Calu3 (cell line): ENCODE results near the gene TMEM43. TPM values are rescaled to one million over a fixed set of nuclear protein-coding genes. Genes with fewer than 3 reads are reported as not detected.

ENCODE experiments used
- BruUV-seq: library from RNA; stranded (reverse); fragments of 400-500 nt; replicated peaks from 2 replicates; lab custom pipeline; 2021; lab: Mats Ljungman, UMichigan
- CTCF ChIA-PET: fragments of 300-600 bp; sonication (Branson Sonifier 250); formaldehyde crosslinking; loops from one replicate; lab custom pipeline; 2022; ENCODE audit warnings: antibody characterized with exemption; lab: Charles Lee
- DNase-seq: peaks from one replicate; pipeline ENCODE4 v3.0.0; 2022
- H3K27ac Mint-ChIP-seq: one replicate; pipeline ENCODE4 v1.8.0; 2022; ENCODE audit warnings: mixed read lengths; ENCODE audit not compliant: unreplicated experiment
- H3K27me3 Mint-ChIP-seq: one replicate; pipeline ENCODE4 v1.8.0; 2022; ENCODE audit warnings: mixed read lengths; ENCODE audit not compliant: unreplicated experiment
- H3K36me3 Mint-ChIP-seq: one replicate; pipeline ENCODE4 v1.8.0; 2022; ENCODE audit warnings: mild to moderate bottlenecking, moderate library complexity, mixed read lengths; ENCODE audit not compliant: insufficient read depth, unreplicated experiment
- H3K4me1 Mint-ChIP-seq: one replicate; pipeline ENCODE4 v1.8.0; 2022; ENCODE audit warnings: mild to moderate bottlenecking, low read depth, mixed read lengths; ENCODE audit not compliant: unreplicated experiment
- H3K4me3 Mint-ChIP-seq: one replicate; pipeline ENCODE4 v1.8.0; 2022; ENCODE audit warnings: mild to moderate bottlenecking, low read depth, moderate library complexity, mixed read lengths; ENCODE audit not compliant: unreplicated experiment
- H3K9me3 Mint-ChIP-seq: one replicate; pipeline ENCODE4 v1.8.0; 2022; ENCODE audit warnings: low read depth, mixed read lengths; ENCODE audit not compliant: unreplicated experiment
- intact Hi-C: fragments of 100-400 bp; cut with micrococcal nuclease; formaldehyde crosslinking; loops from one replicate; pipeline ENCODE4 v1.10.0; 2022; ENCODE audit not compliant: unreplicated experiment
- total RNA-seq: library from RNA; stranded (reverse); gene quantifications from 2 replicates; pipeline ENCODE4 v1.2.3, GENCODE V29; 2022
- TF ChIP-seq, protein P1 (sequence below): fragments of 200-600 bp; IDR thresholded peaks from one replicate; pipeline ENCODE4 v1.8.0; 2022; ENCODE audit warnings: antibody characterized with exemption; ENCODE audit not compliant: unreplicated experiment

Gene TMEM43
- total RNA-seq, 1 experiment from 2014 or later, result 56.2 TPM

DNA sequence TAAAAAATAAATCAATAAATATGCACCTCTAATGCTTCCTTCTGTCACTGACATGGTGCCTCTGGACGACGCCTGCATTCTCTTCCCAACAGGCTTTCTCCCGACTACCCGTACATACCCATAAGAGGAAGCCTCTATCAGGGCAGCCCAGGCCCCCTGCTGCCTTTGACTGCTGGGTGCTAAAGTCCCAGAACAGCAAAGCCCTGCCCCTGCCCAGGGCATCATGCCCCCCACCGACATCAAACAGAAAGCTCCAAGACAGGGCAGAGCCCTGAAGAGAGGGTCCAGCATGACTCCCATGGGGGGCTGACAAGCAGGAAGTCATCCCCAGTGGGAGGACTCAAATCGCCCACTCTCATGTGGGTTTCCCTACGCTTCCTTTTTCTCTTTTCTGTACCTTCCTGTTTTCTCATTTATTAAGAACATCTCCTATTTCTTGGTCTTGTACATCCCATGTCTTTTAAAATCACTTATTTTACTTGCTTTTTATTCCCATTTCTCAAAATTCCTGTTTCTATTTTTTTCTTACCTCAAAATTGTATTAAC lies 30.1 kb downstream of the TMEM43 start:
- Mint-ChIP-seq H3K36me3 (peaks cover 38% of the 10 kb centered on the region), H3K4me1 (no peaks in the 10 kb centered on the region)
- CTCF ChIA-PET, result no interaction called here

DNA sequence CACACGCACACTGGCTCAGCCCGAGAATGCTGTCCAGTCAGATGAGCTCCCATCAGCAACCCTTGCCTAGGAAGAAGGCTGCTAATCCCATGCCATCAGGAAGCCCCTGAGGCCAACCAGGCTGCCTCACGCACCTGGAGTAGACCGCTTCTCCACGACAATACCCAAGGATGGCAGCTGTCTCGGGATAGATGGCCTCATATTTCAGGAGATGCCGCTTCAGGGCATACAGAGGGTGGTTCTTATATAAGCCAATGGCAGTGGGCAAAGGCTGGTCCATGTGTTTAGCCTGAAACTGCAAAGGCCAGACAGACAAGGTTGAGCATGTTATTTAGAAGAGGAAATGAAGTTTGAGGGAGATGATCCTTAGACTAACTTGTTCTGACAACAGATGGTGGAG lies 31.3 kb downstream of the TMEM43 start:
- CTCF ChIA-PET, result no interaction called here
- Mint-ChIP-seq H3K4me3 (no peak overlapping the region), H3K4me1 (no peaks in the 10 kb centered on the region), H3K27me3 (no peaks in the 10 kb centered on the region), H3K9me3 (no peaks in the 10 kb centered on the region), H3K36me3 (peaks cover 28% of the 10 kb centered on the region), H3K27ac (no peak overlapping the region)
- TF ChIP-seq, protein P1, sequence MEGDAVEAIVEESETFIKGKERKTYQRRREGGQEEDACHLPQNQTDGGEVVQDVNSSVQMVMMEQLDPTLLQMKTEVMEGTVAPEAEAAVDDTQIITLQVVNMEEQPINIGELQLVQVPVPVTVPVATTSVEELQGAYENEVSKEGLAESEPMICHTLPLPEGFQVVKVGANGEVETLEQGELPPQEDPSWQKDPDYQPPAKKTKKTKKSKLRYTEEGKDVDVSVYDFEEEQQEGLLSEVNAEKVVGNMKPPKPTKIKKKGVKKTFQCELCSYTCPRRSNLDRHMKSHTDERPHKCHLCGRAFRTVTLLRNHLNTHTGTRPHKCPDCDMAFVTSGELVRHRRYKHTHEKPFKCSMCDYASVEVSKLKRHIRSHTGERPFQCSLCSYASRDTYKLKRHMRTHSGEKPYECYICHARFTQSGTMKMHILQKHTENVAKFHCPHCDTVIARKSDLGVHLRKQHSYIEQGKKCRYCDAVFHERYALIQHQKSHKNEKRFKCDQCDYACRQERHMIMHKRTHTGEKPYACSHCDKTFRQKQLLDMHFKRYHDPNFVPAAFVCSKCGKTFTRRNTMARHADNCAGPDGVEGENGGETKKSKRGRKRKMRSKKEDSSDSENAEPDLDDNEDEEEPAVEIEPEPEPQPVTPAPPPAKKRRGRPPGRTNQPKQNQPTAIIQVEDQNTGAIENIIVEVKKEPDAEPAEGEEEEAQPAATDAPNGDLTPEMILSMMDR, result no peak
- DNase-seq, result no peak
- no TSS peak for BruUV-seq
- intact Hi-C loops, result no loop called here

More for the DNA sequence above, 30.1 kb downstream of the TMEM43 start:
- Mint-ChIP-seq H3K27me3 (no peaks in the 10 kb centered on the region), H3K27ac (no peak overlapping the region), H3K4me3 (no peak overlapping the region), H3K9me3 (no peaks in the 10 kb centered on the region)
- TF ChIP-seq, protein P1, result no peak
- intact Hi-C loops, result no loop called here
- no peak for DNase-seq
- BruUV-seq, result no TSS peak

DNA sequence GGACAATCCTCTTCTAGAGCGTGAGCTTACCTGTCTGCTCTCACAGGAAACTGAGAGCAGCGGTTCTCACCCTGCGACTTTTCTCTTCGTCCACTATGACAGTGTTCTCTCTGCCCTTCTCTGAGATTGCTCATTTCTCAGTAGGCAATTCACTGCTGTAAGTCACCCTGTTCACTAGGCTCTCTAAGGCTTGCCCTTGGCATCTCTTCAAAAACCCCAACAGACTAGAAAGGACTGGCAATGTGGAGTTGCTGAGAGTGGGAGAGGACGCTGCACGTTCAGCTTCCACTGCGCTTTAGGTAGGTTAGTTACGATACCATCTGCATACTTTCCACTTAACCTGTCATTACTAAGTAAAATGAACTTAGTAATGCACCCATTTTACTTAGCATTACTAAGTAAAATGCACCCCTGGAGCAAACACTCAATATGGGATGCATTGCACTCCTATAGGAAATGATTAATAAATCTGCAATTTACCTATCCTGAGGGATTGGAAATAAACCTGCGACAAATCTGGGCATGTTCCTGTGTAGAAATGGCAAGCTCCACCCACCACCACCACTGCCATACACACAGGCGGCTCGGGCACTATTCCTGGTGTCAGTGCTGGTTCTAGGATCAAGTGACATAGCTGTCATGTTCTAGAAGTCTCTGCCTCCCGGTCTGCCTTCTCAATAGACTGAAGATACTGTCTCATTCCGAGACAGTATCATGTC lies 32.1 kb downstream of the TMEM43 start:
- Mint-ChIP-seq H3K4me1 (no peaks in the 10 kb centered on the region), H3K27me3 (no peaks in the 10 kb centered on the region), H3K27ac (no peak overlapping the region), H3K9me3 (peaks cover 3% of the 10 kb centered on the region), H3K4me3 (no peak overlapping the region), H3K36me3 (peaks cover 28% of the 10 kb centered on the region)
- no peak for DNase-seq
- CTCF ChIA-PET, result no interaction called here
- TF ChIP-seq, protein P1, result no peak
- intact Hi-C loops, result no loop called here
- no TSS peak for BruUV-seq

DNA sequence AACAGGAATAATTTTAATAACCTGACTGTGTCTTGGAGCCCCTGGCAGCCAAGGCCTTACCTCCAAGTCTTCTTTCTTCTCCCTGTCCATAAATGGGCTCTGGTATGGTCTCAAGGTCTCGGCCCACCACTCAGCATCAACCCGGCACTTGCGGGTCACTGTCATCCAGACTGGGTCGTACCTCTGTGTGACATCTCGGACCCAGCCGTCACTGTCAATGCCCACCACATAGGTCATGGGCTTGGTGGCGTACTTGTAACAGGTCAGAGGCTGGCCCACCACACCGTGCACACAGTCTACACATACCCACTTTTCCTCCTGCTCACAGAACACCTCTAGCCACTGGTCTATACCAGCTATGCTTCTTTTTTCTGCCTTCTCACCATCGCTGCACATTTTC lies 33.1 kb downstream of the TMEM43 start:
- CTCF ChIA-PET, result no interaction called here
- H3K27me3 Mint-ChIP-seq, result no peaks in the 10 kb centered on the region
- peaks cover 20% of the 10 kb centered on the region for H3K36me3 Mint-ChIP-seq
- TF ChIP-seq, protein P1, result no peak
- peaks cover 3% of the 10 kb centered on the region for H3K9me3 Mint-ChIP-seq
- DNase-seq, result no peak
- no peak overlapping the region for H3K27ac Mint-ChIP-seq
- intact Hi-C loops, result no loop called here
- H3K4me1 Mint-ChIP-seq, result no peaks in the 10 kb centered on the region
- no peak overlapping the region for H3K4me3 Mint-ChIP-seq
- BruUV-seq, result no TSS peak
